LNCaP clone FGC (cell line): ENCODE data around the gene FABP6.

Source experiments
- DNase-seq: peaks from one replicate; pipeline ENCODE4 v3.0.0-alpha.2; 2011; ENCODE audit warnings: low read depth
- H3K4me3 ChIP-seq: 2 replicates; pipeline ENCODE4 v1.5.1; 2011; ENCODE audit warnings: mild to moderate bottlenecking, low read depth, low read length, control low read depth
- CTCF ChIP-seq: IDR thresholded peaks from 2 replicates; pipeline ENCODE4 v1.5.1; 2012; ENCODE audit warnings: mild to moderate bottlenecking; ENCODE audit not compliant: control insufficient read depth, insufficient read depth; ENCODE audit errors: extremely low read depth

The FABP6 gene

GRCh38 chr5:160287378-160288051 is 58.2 kb downstream of the FABP6 start:
- no peak for DNase-seq
- TF ChIP-seq CTCF = no peak
- H3K4me3 ChIP-seq = no peak overlapping the region
